ENCODE results near the gene ZNF555.

GRCh38 chr19:2885736-2886135, 44.5 kb downstream of the ZNF555 start:
- TF ChIP-seq POLR2AphosphoS5 (IDR thresholded peaks at IDR 0.05; ENCODE audit: low read depth, low read length): no peak
- no peak for TF ChIP-seq REST (IDR thresholded peaks at IDR 0.05; ENCODE audit: insufficient read depth in 1 of 2, low read depth in 2 of 2, low read length in 2 of 2)
